ENCODE measurements around the gene ATAD5.

The ATAD5 gene

GRCh38 chr17:30831663-30832437, at the start of gene ATAD5:
Gene ATAD5, plus strand, starts transcription at chr17:30831966. Its CDS starts 382 bp downstream, at chr17:30832348.
- Histone ChIP-seq H2AFZ (ENCODE audit: low read depth, low read length) (peak within 1 kb of the TSS; percentile 83), H3K9me3 (ENCODE audit: insufficient read depth, low read length) (no peaks in the 10 kb centered on the region), H3K36me3 (replicated peaks; ENCODE audit: low read depth, low read length) (peaks cover 22% of the 10 kb centered on the region), H3K4me1 (ENCODE audit: low read length) (peaks cover 15% of the 10 kb centered on the region), H3K9ac (ENCODE audit: low read length) (peak within 1 kb of the TSS; percentile 90), H3K27ac (ENCODE audit: low read length) (peak within 1 kb of the TSS; percentile 52), H3K4me2 (ENCODE audit: low read length) (peak within 1 kb of the TSS; percentile 87), H3K4me3 (ENCODE audit: low read length) (peak within 1 kb of the TSS; percentile 85), H3K79me2 (ENCODE audit: low read length) (peaks cover 41% of the 10 kb centered on the region), H3K27me3 (ENCODE audit: low read depth, low read length) (no peaks in the 10 kb centered on the region), H4K20me1 (ENCODE audit: insufficient read depth, low read length) (peaks cover 9% of the 10 kb centered on the region)
- no peak for TF ChIP-seq EZH2phosphoT487 (IDR thresholded peaks at IDR 0.05; ENCODE audit: low read depth)
- TF ChIP-seq, protein P1, sequence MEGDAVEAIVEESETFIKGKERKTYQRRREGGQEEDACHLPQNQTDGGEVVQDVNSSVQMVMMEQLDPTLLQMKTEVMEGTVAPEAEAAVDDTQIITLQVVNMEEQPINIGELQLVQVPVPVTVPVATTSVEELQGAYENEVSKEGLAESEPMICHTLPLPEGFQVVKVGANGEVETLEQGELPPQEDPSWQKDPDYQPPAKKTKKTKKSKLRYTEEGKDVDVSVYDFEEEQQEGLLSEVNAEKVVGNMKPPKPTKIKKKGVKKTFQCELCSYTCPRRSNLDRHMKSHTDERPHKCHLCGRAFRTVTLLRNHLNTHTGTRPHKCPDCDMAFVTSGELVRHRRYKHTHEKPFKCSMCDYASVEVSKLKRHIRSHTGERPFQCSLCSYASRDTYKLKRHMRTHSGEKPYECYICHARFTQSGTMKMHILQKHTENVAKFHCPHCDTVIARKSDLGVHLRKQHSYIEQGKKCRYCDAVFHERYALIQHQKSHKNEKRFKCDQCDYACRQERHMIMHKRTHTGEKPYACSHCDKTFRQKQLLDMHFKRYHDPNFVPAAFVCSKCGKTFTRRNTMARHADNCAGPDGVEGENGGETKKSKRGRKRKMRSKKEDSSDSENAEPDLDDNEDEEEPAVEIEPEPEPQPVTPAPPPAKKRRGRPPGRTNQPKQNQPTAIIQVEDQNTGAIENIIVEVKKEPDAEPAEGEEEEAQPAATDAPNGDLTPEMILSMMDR (IDR thresholded peaks at IDR 0.05; ENCODE audit: low read depth, low read length) = no peak

DNA sequence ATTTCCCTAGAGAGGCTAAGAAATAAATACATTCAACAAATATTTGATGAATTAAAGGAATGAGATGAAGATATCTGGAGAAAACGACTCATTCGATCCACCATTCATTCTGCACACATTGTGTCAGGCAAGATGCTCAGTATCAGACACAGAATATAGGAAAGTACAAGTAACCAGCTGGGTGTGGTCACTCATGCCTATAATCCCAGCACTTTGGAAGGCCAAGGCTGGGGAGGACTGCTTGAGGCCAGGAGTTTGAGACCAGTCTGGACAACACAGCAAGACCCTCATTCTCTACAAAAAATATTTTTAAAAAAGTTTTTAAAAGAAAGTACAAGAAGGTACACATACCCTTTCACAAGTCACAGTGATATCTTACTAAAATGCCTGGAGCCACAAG, 49.6 kb upstream of the ATAD5 start:
- Histone ChIP-seq H3K4me3 (ENCODE audit: low read length) (no peak overlapping the region), H3K9me3 (ENCODE audit: insufficient read depth, low read length) (no peaks in the 10 kb centered on the region), H3K36me3 (replicated peaks; ENCODE audit: low read depth, low read length) (peaks cover 29% of the 10 kb centered on the region), H4K20me1 (ENCODE audit: insufficient read depth, low read length) (no peaks in the 10 kb centered on the region), H3K27me3 (ENCODE audit: low read depth, low read length) (no peaks in the 10 kb centered on the region), H3K27ac (ENCODE audit: low read length) (no peak overlapping the region), H3K79me2 (ENCODE audit: low read length) (no peaks in the 10 kb centered on the region), H3K4me1 (ENCODE audit: low read length) (no peaks in the 10 kb centered on the region), H3K9ac (ENCODE audit: low read length) (no peak overlapping the region), H3K4me2 (ENCODE audit: low read length) (no peak overlapping the region), H2AFZ (ENCODE audit: low read depth, low read length) (no peak overlapping the region)
- no peak for TF ChIP-seq EZH2phosphoT487 (IDR thresholded peaks at IDR 0.05; ENCODE audit: low read depth)
- TF ChIP-seq, protein P1 (IDR thresholded peaks at IDR 0.05; ENCODE audit: low read depth, low read length) = no peak

GRCh38 chr17:30788918-30789317, 42.8 kb upstream of the ATAD5 start:
- Histone ChIP-seq H4K20me1 (ENCODE audit: insufficient read depth, low read length) (no peaks in the 10 kb centered on the region), H3K36me3 (replicated peaks; ENCODE audit: low read depth, low read length) (peaks cover 49% of the 10 kb centered on the region)

GRCh38 chr17:30790279-30790678, 41.5 kb upstream of the ATAD5 start:
- H3K27ac ChIP-seq (ENCODE audit: low read length) = no peak overlapping the region

More at GRCh38 chr17:30788918-30789317, 42.8 kb upstream of the ATAD5 start:
- Histone ChIP-seq H3K4me1 (ENCODE audit: low read length) (no peaks in the 10 kb centered on the region), H3K79me2 (ENCODE audit: low read length) (no peaks in the 10 kb centered on the region), H3K4me3 (ENCODE audit: low read length) (no peak overlapping the region), H3K27me3 (ENCODE audit: low read depth, low read length) (no peaks in the 10 kb centered on the region), H3K9me3 (ENCODE audit: insufficient read depth, low read length) (no peaks in the 10 kb centered on the region), H2AFZ (ENCODE audit: low read depth, low read length) (no peak overlapping the region), H3K9ac (ENCODE audit: low read length) (no peak overlapping the region), H3K4me2 (ENCODE audit: low read length) (no peak overlapping the region), H3K27ac (ENCODE audit: low read length) (no peak overlapping the region)
- TF ChIP-seq, protein P1 (IDR thresholded peaks at IDR 0.05; ENCODE audit: low read depth, low read length) = no peak
- no peak for TF ChIP-seq EZH2phosphoT487 (IDR thresholded peaks at IDR 0.05; ENCODE audit: low read depth)

More at GRCh38 chr17:30790279-30790678, 41.5 kb upstream of the ATAD5 start:
- Histone ChIP-seq H3K4me2 (ENCODE audit: low read length) (no peak overlapping the region), H3K9ac (ENCODE audit: low read length) (no peak overlapping the region), H3K4me3 (ENCODE audit: low read length) (no peak overlapping the region), H4K20me1 (ENCODE audit: insufficient read depth, low read length) (no peaks in the 10 kb centered on the region), H3K79me2 (ENCODE audit: low read length) (no peaks in the 10 kb centered on the region), H3K9me3 (ENCODE audit: insufficient read depth, low read length) (no peaks in the 10 kb centered on the region), H3K27me3 (ENCODE audit: low read depth, low read length) (no peaks in the 10 kb centered on the region), H3K36me3 (replicated peaks; ENCODE audit: low read depth, low read length) (peaks cover 49% of the 10 kb centered on the region), H3K4me1 (ENCODE audit: low read length) (no peaks in the 10 kb centered on the region), H2AFZ (ENCODE audit: low read depth, low read length) (no peak overlapping the region)
- TF ChIP-seq EZH2phosphoT487 (IDR thresholded peaks at IDR 0.05; ENCODE audit: low read depth) = no peak

All from OCI-LY3 (cell line).